ENCODE measurements around the gene GPX8.

GPX8 gene

DNA sequence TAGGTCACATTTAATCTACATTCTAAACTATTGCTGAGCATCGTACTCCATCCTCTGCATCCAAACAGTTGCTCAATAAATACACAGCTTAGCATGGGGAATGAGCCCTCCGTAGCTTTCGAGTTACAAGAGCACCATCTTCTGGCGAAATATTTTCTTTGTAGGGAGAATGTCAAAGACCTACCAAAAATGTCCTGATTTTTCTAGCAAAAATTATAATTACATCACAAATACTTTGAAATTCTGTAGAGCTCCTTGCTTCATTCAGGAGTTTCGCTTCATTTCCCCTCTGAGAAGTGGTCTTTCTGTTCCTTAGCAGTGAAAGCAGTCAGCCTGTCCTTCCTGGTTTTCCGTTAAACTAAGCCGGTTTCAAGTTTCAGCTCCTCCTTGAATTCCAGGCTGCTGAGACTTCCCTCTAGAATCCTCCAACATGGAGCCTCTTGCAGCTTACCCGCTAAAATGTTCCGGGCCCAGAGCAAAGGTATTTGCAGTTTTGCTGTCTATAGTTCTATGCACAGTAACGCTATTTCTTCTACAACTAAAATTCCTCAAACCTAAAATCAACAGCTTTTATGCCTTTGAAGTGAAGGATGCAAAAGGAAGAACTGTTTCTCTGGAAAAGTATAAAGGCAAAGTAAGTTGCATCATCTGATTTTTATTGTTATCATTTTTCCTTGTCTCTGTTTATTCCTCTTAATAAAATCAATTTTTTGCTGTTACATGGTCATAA, at the start of gene GPX8:
Gene GPX8 (plus strand): TSS at position 409 of the 730 bp plus-strand sequence. CDS start 22 bp downstream, at position 431.
- peak; percentile 61 for TF ChIP-seq CTCF (IDR thresholded peaks at IDR 0.05; ENCODE audit: low read depth, low read length)
- peak; percentile 91 to 95 for DNase-seq (ENCODE audit: low read depth in 2 of 2)
- peak within 1 kb of the TSS; percentile 44 to 67 for H3K4me3 ChIP-seq (replicated peaks in 1 of 2; ENCODE audit: low read depth in 2 of 2, low read length in 2 of 2)

- DNase-seq (ENCODE audit: low read depth in 2 of 2): no peak
- no peak overlapping the region for H3K4me3 ChIP-seq (replicated peaks in 1 of 2; ENCODE audit: low read depth in 2 of 2, low read length in 2 of 2)
- no peak for TF ChIP-seq CTCF (IDR thresholded peaks at IDR 0.05; ENCODE audit: low read depth, low read length)
These were observed 49.8 kb upstream of the GPX8 start for GRCh38 chr5:55110217-55110616.

GRCh38 chr5:55113327-55113726, 46.6 kb upstream of the GPX8 start:
- no peak for DNase-seq (ENCODE audit: low read depth in 2 of 2)
- TF ChIP-seq CTCF (IDR thresholded peaks at IDR 0.05; ENCODE audit: low read depth, low read length): no peak
- H3K4me3 ChIP-seq (replicated peaks in 1 of 2; ENCODE audit: low read depth in 2 of 2, low read length in 2 of 2): no peak overlapping the region

- no peak for DNase-seq (ENCODE audit: low read depth in 2 of 2)
- no peak overlapping the region for H3K4me3 ChIP-seq (replicated peaks in 1 of 2; ENCODE audit: low read depth in 2 of 2, low read length in 2 of 2)
These were observed 45.9 kb upstream of the GPX8 start for GRCh38 chr5:55114061-55114460.

GRCh38 chr5:55123365-55123764, 36.6 kb upstream of the GPX8 start:
- H3K4me3 ChIP-seq (replicated peaks in 1 of 2; ENCODE audit: low read depth in 2 of 2, low read length in 2 of 2): no peak overlapping the region
- DNase-seq (ENCODE audit: low read depth in 2 of 2): no peak

More at GRCh38 chr5:55114061-55114460, 45.9 kb upstream of the GPX8 start:
- no peak for TF ChIP-seq CTCF (IDR thresholded peaks at IDR 0.05; ENCODE audit: low read depth, low read length)

GRCh38 chr5:55134053-55134722, 25.8 kb upstream of the GPX8 start:
- no peak overlapping the region for H3K4me3 ChIP-seq (replicated peaks in 1 of 2; ENCODE audit: low read depth in 2 of 2, low read length in 2 of 2)
- TF ChIP-seq CTCF (IDR thresholded peaks at IDR 0.05; ENCODE audit: low read depth, low read length): no peak
- DNase-seq (ENCODE audit: low read depth in 2 of 2): no peak

More at GRCh38 chr5:55123365-55123764, 36.6 kb upstream of the GPX8 start:
- no peak for TF ChIP-seq CTCF (IDR thresholded peaks at IDR 0.05; ENCODE audit: low read depth, low read length)
